ENCODE data around the gene REP15. TPM values are rescaled to one million over a fixed set of nuclear protein-coding genes. Genes with fewer than 3 reads are reported as not detected.

The REP15 gene
- total and polyA plus RNA-seq, 2 of the 4 experiments (the other 2 are of a cell fraction): 0.48 to 2.2 TPM

GRCh38 chr12:27680619-27681018, 15.6 kb upstream of the REP15 start:
- peaks cover 4 to 6% of the 10 kb centered on the region in 2 experiments; a peak in 2 of 4 replicates for H3K79me1 ChIP-seq (ENCODE audit: low read depth in 1 of 2, low read length in 2 of 2)
- intact Hi-C loops (cut with micrococcal nuclease): no loop called here
- H3K27me3 ChIP-seq (ENCODE audit: control insufficient read depth, insufficient read depth, low read length): no peaks in the 10 kb centered on the region
- in situ Hi-C loops (cut with MboI; ENCODE audit: low sequenced_read_pairs): no loop called here
- no peak overlapping the region for H4K8ac ChIP-seq (ENCODE audit: low read depth in 2 of 2, low read length in 2 of 2)
- no peak overlapping the region for H4K91ac ChIP-seq (ENCODE audit: insufficient read depth, low read depth, low read length)
- ChIA-PET CTCF (no interaction called here), POLR2A (ENCODE audit: unreplicated experiment) (no interaction called here)
- H2AK9ac ChIP-seq (replicated peaks; ENCODE audit: low read depth, low read length, poor library complexity): no peak overlapping the region
- no peak overlapping the region for H2AK5ac ChIP-seq (ENCODE audit: low read depth, low read length)
- H3K4me1 ChIP-seq (ENCODE audit: control insufficient read depth, insufficient read depth, low read length): no peaks in the 10 kb centered on the region
- no peak overlapping the region for H3K4me3 ChIP-seq (ENCODE audit: insufficient read depth, low read depth, low read length)
- no peaks in the 10 kb centered on the region for H3K9me3 ChIP-seq (ENCODE audit: control insufficient read depth, insufficient read depth, low read length)
- ATAC-seq (ENCODE audit: low read depth) (no peak), DNase-seq (no peak)
- no peak overlapping the region for H3K27ac ChIP-seq (ENCODE audit: insufficient read depth, low read length)
- no peak for TF ChIP-seq MAZ (IDR thresholded peaks at IDR 0.05; ENCODE audit: borderline replicate concordance, low read depth, low read length)
- no peak for TF ChIP-seq SMC3 (IDR thresholded peaks at IDR 0.05; ENCODE audit: low read depth, low read length)
- TF ChIP-seq, protein P1, sequence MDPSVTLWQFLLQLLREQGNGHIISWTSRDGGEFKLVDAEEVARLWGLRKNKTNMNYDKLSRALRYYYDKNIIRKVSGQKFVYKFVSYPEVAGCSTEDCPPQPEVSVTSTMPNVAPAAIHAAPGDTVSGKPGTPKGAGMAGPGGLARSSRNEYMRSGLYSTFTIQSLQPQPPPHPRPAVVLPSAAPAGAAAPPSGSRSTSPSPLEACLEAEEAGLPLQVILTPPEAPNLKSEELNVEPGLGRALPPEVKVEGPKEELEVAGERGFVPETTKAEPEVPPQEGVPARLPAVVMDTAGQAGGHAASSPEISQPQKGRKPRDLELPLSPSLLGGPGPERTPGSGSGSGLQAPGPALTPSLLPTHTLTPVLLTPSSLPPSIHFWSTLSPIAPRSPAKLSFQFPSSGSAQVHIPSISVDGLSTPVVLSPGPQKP (IDR thresholded peaks at IDR 0.05; ENCODE audit: borderline replicate concordance, low read depth, low read length): no peak
- no peak for TF ChIP-seq FOS (IDR thresholded peaks at IDR 0.05; ENCODE audit: low read depth, low read length)
- TF ChIP-seq NFE2L2 (IDR thresholded peaks at IDR 0.05; ENCODE audit: low read depth, low read length): no peak
- TF ChIP-seq MAFK (IDR thresholded peaks at IDR 0.05; ENCODE audit: low read depth, low read length): no peak
- TF ChIP-seq, protein P2, sequence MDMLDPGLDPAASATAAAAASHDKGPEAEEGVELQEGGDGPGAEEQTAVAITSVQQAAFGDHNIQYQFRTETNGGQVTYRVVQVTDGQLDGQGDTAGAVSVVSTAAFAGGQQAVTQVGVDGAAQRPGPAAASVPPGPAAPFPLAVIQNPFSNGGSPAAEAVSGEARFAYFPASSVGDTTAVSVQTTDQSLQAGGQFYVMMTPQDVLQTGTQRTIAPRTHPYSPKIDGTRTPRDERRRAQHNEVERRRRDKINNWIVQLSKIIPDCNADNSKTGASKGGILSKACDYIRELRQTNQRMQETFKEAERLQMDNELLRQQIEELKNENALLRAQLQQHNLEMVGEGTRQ (IDR thresholded peaks at IDR 0.05; ENCODE audit: low read depth, low read length): no peak
- no peak for TF ChIP-seq CTCF (conservative IDR thresholded peaks at IDR 0.05; ENCODE audit: low read depth, low read length)
- H3K14ac ChIP-seq (replicated peaks; ENCODE audit: low read depth, low read length): no peak overlapping the region
- no TSS peak for BruUV-seq (replicated peaks)
- H2BK20ac ChIP-seq (ENCODE audit: low read depth, low read length): no peak overlapping the region
- peaks cover 23% of the 10 kb centered on the region for H3K36me3 ChIP-seq (ENCODE audit: control insufficient read depth, insufficient read depth, low read length)
- no peak overlapping the region for H3K4ac ChIP-seq (ENCODE audit: low read depth, low read length)
- no peak overlapping the region for H3K23ac ChIP-seq (ENCODE audit: low read depth, low read length)
- no peak overlapping the region for H3K56ac ChIP-seq (ENCODE audit: extremely low read depth, insufficient read depth, low read length)
- H3K9ac ChIP-seq (ENCODE audit: low read depth, low read length): no peak overlapping the region
- no peak overlapping the region for H3K4me2 ChIP-seq (ENCODE audit: low read depth, low read length)
- H3K9me1 ChIP-seq (ENCODE audit: insufficient read depth, low read length): peaks cover 7% of the 10 kb centered on the region; the same call in 1 of the 2 replicates
- no peak overlapping the region for H2BK5ac ChIP-seq (ENCODE audit: low read depth, low read length, poor library complexity, severe bottlenecking)
- H3K18ac ChIP-seq (ENCODE audit: low read depth, low read length): no peak overlapping the region
- no peaks in the 10 kb centered on the region for H4K20me1 ChIP-seq (ENCODE audit: insufficient read depth, low read length)
- H2AFZ ChIP-seq (replicated peaks; ENCODE audit: low read length, poor library complexity): no peak overlapping the region
- H2BK120ac ChIP-seq (ENCODE audit: low read depth, low read length): no peak overlapping the region
- dilution Hi-C loops (cut with HindIII; ENCODE audit: low sequenced_read_pairs, unreplicated experiment): no loop called here
- H2BK15ac ChIP-seq (ENCODE audit: low read depth, low read length): no peak overlapping the region
- no peak overlapping the region for H4K5ac ChIP-seq (ENCODE audit: low read depth, low read length)

All from IMR-90 (cell line).